A549 (cell line): ENCODE results near the gene DXO.

Source experiments
- HDAC2 ChIP-seq: fragments of 200-600 bp; sonication (generic); IDR thresholded peaks from 2 replicates; pipeline ENCODE4 v1.6.1; 2016
- HOXA7 ChIP-seq: fragments of 250-450 bp; sonication (Bioruptor Pico); IDR thresholded peaks from 2 replicates; pipeline ENCODE4 v1.5.0; 2020; ENCODE audit warnings: mild to moderate bottlenecking, moderate library complexity
- MAZ ChIP-seq: fragments of 150-350 bp; IDR thresholded peaks from 2 replicates; pipeline ENCODE4 v1.6.1; 2014; ENCODE audit warnings: antibody characterized with exemption, low read depth, low read length, borderline replicate concordance
- POLR2A ChIP-seq: IDR thresholded peaks from 2 replicates; pipeline ENCODE4 v1.6.1; 2012; ENCODE audit warnings: mild to moderate bottlenecking, low read length
- RNF2 ChIP-seq: fragments of 200-600 bp; sonication (generic); IDR thresholded peaks from 2 replicates; pipeline ENCODE4 v1.6.1; 2016; ENCODE audit warnings: low read depth, mild to moderate bottlenecking, antibody characterized with exemption, moderate library complexity, borderline replicate concordance
- SMC3 ChIP-seq: fragments of >200 bp; sonication (Bioruptor Twin); formaldehyde crosslinking; IDR thresholded peaks from 3 replicates; pipeline ENCODE4 v1.6.1; 2018; ENCODE audit warnings: inconsistent platforms
- TF ChIP-seq, protein P1 (sequence below): fragments of >200 bp; sonication (Bioruptor Twin); formaldehyde crosslinking; IDR thresholded peaks from 3 replicates; pipeline ENCODE4 v1.5.1; 2016
- TF ChIP-seq, protein P2 (sequence below): IDR thresholded peaks from 2 replicates; pipeline ENCODE4 v1.6.1; 2012
- TF ChIP-seq, protein P3 (sequence below): fragments of >200 bp; sonication (Bioruptor Twin); formaldehyde crosslinking; IDR thresholded peaks from 3 replicates; pipeline ENCODE4 v1.6.1; 2016

DNA sequence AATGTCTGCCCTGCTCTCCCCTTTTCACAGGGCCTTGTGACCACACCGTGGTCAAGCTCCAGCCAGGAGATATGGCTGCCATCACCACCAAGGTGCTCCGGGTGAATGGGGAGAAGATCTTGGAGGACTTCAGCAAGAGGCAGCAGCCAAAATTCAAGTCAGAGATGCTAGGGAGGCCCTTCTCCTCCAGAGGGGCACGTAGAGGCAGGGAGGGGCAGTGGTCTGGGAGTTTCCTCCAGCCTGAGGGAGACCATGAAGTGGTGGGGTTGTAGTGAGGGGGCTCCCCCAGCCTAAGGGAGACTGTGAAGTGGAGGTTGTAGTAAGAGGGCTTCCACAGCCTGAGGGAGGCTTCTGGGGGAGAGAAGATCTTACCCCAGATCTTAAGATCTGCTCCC, 4.0 kb downstream of the DXO start:
- TF ChIP-seq SMC3 (no peak), HDAC2 (no peak), POLR2A (no peak), RNF2 (no peak), MAZ (no peak), HOXA7 (no peak)
- TF ChIP-seq, protein P1, sequence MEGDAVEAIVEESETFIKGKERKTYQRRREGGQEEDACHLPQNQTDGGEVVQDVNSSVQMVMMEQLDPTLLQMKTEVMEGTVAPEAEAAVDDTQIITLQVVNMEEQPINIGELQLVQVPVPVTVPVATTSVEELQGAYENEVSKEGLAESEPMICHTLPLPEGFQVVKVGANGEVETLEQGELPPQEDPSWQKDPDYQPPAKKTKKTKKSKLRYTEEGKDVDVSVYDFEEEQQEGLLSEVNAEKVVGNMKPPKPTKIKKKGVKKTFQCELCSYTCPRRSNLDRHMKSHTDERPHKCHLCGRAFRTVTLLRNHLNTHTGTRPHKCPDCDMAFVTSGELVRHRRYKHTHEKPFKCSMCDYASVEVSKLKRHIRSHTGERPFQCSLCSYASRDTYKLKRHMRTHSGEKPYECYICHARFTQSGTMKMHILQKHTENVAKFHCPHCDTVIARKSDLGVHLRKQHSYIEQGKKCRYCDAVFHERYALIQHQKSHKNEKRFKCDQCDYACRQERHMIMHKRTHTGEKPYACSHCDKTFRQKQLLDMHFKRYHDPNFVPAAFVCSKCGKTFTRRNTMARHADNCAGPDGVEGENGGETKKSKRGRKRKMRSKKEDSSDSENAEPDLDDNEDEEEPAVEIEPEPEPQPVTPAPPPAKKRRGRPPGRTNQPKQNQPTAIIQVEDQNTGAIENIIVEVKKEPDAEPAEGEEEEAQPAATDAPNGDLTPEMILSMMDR: no peak
- TF ChIP-seq, protein P2, sequence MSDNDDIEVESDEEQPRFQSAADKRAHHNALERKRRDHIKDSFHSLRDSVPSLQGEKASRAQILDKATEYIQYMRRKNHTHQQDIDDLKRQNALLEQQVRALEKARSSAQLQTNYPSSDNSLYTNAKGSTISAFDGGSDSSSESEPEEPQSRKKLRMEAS: no peak
- TF ChIP-seq, protein P3, sequence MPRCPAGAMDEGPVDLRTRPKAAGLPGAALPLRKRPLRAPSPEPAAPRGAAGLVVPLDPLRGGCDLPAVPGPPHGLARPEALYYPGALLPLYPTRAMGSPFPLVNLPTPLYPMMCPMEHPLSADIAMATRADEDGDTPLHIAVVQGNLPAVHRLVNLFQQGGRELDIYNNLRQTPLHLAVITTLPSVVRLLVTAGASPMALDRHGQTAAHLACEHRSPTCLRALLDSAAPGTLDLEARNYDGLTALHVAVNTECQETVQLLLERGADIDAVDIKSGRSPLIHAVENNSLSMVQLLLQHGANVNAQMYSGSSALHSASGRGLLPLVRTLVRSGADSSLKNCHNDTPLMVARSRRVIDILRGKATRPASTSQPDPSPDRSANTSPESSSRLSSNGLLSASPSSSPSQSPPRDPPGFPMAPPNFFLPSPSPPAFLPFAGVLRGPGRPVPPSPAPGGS: no peak
